PC-9 (cell line): ENCODE results near the gene CRTC1.

Experiments used
- CTCF ChIP-seq: fragments of 200-600 bp; sonication (generic); conservative IDR thresholded peaks from 2 replicates; pipeline ENCODE4 v1.6.1; 2017; ENCODE audit warnings: mixed run types, antibody characterized with exemption, mild to moderate bottlenecking, moderate library complexity
- EZH2 ChIP-seq: fragments of 200-600 bp; sonication (generic); IDR thresholded peaks from 2 replicates; pipeline ENCODE4 v1.8.0; 2017; ENCODE audit warnings: antibody characterized with exemption, low read depth

- TF ChIP-seq CTCF = no peak
- no peak for TF ChIP-seq EZH2
Observed at GRCh38 chr19:18800079-18800478, 116.6 kb downstream of the CRTC1 start.
